ENCODE data around the gene PPP2R2D.
"Not testable (repeated sequence)": the region's sequence is repeated elsewhere in the genome, so short reads cannot be mapped to it uniquely, and the experiment has no call there.

PPP2R2D gene

DNA sequence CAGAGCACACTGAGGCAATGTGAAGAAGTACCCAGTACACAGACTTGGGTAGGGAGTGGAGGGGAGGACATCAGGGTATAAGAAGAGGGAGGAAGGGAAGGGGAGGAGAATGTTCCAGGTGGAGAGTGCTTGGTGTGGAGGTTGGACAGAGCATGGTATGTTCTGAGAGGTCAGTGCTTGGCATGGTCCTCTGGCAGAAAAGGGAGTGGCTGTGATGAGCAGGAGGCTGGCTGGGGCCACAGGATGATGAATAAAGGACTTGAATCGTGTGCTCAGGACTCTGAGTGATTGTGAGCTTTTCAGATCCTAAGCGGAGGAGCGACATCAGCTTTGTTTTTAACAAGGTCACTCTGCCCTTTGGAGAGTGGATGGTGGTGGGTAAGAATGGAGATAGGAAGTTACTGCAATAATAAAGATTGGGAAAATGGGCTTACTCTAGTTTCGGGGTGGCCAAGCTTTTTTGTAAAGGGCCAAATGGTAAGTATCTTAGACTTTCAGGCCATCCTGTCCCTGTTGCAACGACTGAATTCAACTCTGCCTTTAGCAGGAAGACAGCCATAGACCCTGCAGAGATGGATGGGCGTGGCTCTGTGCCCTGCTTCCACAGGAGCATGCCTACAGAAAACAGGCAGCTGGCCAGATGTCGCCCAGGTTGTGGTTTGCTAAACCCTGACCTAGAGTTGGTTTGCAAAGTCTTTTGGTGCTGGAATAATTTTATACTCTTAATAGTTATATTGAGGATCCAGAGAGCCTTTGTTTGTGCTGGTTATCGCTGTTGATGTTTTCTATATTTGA lies 8.4 kb downstream of the PPP2R2D start:
- FAIRE-seq: no peak

DNA sequence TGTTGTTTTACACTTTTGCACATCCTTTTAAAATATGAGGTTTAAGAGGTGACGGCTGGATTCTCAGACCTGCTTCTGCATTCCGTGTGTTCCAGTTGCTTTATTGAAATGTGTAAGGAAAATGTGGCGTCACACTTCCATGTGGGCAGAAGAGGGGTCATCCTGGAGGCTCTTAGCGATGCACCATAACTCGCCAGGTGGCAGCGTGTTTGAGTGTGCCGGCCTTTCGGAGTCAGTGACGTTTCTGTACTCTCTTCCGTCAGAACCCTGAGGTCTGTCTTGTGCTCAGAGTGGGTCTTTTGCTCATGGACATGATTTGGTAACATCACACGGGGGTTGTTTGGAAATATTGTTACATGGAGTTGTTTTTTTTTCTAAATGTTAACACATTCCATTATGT lies 9.1 kb downstream of the PPP2R2D start:
- FAIRE-seq: no peak

DNA sequence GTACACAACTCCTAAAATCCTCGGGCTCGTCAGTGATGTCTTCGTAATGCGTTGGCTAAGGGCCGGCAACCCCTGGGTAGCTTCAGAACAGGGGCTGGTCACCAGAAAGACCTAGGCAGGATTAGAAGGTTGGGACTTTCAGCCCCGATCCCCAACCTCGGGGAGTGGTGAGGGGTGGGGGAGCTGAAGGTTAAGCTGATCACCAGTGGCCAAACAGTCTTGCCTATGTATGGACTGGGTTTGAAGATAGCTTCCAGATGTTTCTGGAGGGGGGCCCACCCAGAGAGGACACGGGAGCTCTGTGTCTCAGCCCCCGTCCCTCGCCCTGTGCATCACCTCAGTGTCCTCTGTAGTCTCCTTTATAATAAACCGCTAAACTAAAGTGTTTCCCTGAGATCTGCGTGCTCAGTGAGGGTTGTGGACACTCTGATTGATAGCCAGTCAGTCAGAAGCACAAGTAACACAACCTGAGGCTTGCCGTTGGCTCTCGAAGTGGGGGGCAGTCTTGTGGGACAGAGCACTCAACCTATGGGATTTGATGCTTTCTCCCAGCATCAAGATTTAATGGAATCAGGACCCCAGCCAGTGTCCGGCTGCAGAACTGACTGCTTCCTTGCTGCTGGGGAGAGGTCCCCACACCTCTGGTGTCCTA lies 10.0 kb downstream of the PPP2R2D start:
- FAIRE-seq: no peak

DNA sequence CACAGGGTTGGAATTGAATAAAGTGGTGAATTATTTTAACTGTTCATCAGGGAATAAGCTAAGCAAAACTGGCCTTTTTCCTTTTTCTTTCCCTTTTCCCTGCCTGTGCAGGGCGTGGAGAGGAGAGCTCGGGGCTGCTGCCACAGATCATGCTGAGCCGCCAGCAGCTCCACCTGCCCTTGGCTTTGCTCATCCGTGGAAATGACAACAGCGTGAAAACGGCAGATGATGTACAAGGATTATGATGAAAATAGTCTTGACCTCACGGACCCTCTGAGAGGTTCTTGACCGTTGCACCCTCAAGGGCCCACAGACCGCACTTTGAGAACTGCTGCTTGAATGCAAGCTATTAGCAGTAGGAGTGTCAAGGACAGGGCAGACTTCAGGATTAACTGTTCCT lies 10.6 kb downstream of the PPP2R2D start:
- no peak for FAIRE-seq

DNA sequence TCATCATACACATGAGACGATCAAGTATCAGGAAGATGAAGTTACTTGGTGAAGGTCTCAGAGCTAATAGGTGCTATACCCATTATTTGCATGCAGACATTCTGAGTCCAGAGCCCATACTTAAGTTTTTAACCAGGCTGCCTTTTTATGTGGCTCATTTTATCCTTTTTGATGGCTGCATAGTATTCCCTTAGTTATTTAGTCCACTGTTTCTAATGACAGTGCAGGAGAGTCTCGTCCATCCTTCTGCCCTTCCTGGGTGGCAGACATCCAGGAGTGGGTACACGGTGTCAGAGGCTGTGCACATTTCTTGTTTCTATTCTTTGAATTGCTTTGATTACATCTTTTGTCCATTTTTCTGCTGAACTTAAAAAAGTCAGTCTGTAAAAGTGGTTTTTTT lies 11.8 kb downstream of the PPP2R2D start:
- FAIRE-seq: no peak

DNA sequence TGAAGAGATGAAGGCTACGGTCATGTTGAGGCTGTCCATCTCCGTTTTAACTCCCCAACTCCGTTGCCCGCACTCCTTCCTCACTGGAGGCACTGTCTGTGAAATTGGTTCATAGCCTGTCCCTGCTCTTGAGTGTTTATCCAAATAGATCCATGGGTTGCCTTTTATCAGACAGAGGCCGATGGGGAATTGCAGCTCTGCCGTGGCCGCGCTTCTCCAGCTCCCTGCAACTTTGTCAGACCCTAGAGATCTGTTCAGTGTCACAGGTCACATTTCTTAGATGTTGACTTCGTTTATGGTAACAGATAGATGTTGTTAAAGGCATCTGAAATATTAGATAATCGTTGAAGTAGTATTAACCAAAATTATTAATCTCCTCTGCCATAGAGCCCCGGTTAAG lies 14.7 kb downstream of the PPP2R2D start:
- no peak for FAIRE-seq

DNA sequence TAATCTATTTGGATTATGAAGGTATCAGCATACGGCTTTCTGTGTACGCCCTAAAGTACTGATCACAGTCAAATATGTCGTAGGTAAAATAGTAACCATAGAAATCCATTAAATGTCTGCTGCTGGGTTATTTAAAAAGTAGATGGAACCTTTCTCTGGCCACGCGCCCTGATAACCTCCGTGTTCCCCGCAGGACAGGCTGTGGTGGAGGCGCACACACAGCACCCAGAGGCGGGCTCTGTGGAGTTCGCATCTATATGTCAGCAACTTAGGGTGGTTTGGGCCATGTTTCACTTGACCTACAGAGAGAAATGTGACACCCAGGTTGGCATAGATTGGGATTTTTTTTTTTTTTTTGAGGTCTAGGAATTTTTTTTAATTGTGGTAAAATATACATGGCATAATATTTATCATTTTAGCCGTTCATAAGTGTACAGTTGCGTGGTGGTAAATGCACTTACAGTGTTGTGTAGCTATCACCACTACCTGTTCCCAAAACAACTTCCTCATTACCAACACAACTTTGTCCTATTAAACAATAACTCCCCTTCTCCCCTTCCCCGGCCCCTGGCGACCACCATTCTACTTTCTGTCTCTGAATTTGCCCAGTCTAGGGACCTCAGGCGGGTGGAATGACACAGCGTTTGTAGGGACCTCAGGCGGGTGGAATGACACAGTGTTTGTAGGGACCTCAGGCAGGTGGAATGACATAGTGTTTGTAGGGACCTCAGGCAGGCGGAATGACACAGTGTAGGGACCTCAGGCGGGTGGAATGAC lies 15.4 kb downstream of the PPP2R2D start:
- no peak for FAIRE-seq

DNA sequence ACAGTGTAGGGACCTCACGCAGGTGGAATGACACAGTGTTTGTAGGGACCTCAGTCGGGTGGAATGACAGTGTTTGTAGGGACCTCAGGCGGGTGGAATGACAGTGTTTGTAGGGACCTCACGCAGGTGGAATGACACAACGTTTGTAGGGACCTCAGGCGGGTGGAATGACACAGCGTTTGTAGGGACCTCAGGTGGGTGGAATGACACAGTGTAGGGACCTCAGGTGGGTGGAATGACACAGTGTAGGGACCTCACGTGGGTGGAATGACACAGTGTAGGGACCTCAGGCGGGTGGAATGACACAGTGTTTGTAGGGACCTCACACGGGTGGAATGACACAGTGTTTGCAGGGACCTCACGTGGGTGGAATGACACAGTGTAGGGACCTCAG lies 16.0 kb downstream of the PPP2R2D start:
- FAIRE-seq: not testable (repeated sequence)

DNA sequence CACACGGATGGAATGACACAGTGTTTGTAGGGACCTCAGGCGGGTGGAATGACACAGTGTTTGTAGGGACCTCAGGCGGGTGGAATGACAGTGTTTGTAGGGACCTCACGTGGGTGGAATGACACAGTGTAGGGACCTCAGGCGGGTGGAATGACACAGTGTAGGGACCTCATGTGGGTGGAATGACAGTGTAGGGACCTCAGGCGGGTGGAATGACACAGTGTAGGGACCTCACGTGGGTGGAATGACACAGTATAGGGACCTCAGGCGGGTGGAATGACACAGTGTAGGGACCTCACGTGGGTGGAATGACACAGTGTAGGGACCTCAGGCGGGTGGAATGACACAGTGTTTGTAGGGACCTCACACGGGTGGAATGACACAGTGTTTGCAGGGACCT lies 16.7 kb downstream of the PPP2R2D start:
- not testable (repeated sequence) for FAIRE-seq

DNA sequence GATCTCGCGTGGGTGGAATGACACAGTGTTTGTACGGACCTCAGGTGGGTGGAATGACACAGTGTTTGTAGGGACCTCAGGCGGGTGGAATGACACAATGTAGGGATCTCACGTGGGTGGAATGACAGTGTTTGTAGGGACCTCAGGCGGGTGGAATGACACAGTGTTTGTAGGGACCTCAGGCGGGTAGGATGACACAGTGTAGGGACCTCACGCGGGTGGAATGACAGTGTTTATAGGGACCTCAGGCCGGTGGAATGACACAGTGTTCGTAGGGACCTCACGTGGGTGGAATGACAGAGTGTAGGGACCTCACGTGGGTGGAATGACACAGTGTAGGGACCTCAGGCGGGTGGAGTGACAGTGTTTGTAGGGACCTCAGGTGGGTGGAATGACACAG lies 18.7 kb downstream of the PPP2R2D start:
- FAIRE-seq: not testable (repeated sequence)

DNA sequence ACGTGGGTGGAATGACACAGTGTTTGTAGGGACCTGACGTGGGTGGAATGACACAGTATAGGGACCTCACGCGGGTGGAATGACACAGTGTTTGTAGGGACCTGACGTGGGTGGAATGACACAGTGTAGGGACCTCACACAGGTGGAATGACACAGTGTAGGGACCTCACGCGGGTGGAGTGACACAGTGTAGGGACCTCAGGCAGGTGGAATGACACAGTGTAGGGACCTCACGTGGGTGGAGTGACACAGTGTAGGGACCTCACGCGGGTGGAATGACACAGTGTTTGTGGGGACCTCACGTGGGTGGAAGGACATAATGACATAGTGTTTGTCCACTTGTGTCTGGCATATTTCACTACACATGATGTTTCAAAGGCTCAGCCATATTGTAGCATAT lies 19.3 kb downstream of the PPP2R2D start:
- no peak for FAIRE-seq

DNA sequence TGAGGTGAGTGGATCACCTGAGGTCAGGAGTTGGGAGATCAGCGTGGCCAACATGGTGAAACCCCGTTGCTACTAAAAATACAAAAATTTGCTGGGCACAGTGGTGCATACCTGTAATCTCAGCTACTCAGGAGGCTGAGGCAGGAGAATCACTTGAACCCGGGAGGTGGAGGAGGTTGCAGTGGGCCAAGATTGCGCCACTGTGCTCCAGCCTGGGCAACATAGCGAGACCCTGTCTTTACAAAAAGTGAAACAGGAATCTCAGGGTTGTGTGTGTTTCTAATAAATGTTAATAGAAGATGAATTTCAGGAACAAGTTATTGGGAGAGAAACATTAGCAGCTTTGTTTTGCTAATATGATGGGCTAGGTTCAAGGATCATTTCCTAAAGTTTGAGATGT lies 19.9 kb downstream of the PPP2R2D start:
- no peak for FAIRE-seq

DNA sequence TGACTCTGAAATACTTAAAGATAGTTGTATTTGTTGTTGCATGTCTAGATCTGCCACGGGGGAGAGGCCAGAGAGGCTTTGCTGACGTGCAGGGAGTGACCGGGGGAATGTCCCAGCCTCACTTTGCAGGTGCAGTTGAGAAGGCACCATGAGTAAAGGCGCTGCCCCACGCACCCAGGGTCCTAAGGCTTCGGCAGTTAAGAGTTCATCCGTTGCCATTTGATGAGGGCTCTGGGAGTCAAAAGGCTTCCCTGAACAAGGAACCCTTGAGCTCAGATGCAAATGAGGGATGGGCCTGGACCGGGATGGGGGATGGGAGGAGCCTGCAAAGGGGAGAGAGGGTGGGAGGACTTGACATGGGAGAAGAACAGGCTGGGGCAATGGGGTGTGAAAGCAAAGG lies 20.4 kb downstream of the PPP2R2D start:
- no peak for FAIRE-seq

DNA sequence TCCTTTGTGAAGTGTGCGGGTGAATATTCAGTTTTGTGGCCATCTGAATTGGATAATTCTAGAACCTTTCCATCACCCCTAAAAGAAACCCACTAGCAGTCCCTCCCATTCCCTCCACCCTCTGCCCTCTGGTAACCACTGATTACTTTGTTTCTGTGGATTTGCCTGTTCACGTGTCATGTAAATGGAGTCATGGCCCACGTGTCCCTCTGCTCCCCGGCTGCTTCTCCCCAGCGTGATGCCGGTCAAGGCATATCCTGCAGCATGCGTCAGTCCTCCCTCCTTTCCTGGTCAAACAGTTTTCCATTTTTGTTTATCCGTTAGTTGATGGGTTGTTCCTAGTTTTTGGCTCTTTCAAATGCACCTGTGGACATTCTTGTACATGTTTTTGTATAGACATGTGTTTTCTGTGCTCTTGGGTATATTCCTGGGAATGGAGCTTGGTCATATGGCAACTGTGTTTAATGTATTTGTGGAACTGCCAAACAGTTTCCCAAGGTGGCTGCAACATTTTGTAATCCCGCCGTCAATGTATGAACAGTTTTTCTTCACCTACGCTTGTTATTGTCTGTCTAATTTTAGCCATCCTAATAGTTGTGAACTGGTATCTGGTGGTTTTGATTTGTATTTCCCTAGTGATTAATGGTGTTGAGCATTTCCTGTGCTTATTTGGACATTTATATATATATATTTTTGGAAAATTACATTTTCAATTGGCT lies 22.4 kb downstream of the PPP2R2D start:
- FAIRE-seq: no peak

DNA sequence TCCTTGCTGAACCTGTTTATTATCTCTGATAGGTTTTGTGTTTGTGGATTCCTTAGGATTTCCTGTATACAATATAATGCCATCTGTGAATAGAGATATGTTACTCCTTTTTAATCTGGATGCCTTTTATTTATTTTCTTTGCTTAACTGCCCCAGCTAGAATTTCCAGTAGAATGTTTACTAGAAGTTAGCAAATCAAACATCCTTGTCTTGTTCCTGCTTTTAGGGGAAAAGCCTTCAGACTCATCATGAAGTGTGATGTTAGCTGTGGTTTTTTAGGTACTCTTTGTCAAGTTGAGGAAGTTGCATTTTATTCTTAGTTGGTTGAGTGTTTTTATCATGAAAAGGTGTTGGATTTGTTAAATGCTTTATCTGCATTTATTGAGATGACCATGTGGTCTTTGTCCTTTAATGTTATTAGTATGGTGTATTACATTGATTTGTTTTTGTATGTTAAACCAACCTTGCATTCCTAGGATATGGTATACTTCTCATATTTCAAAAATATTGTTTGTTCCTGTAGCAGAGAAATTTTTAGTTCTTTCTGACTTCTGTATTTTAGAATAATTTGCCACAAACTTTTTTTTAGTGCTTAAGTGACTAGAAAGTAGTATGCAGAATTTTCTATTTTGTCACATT lies 24.3 kb downstream of the PPP2R2D start:
- FAIRE-seq: no peak

DNA sequence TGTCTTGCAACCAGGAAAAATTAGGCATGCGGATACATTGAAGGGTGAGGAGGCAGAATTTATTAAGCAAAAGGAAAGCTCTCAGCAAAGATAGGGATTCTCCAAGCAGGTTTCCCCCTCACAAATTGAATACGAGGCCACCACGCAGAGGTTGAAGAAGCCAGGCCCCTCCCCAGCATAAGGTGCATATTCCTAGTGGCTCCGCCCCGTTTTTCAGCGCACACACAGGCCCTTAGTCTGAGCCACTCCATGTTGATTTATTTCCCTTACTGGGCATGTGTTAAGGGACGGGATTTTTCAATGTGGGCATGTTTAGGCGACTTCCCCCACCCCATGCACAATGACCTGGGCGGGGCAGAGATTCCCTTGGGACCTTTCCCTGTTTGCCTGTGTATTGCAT lies 24.9 kb downstream of the PPP2R2D start:
- FAIRE-seq: no peak

DNA sequence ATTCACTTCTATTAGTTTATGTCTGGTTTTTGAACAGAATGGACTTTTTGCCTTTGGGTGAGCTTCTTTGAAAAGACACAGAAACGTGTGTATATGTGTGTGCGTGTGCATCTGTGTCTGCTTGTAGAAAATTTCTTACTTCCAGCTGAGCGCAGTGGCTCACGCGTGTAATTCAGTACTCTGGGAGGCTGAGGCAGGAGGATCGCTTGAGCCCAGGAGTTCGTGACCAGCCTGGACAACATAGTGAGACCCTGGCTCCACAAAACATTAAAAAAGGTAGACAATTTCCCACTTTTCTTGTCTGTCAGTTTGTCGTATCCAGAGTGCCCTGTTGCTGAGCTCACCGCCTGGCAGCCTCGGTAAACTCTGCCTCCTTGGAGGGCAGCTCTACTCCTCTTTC lies 25.4 kb downstream of the PPP2R2D start:
- FAIRE-seq: no peak

DNA sequence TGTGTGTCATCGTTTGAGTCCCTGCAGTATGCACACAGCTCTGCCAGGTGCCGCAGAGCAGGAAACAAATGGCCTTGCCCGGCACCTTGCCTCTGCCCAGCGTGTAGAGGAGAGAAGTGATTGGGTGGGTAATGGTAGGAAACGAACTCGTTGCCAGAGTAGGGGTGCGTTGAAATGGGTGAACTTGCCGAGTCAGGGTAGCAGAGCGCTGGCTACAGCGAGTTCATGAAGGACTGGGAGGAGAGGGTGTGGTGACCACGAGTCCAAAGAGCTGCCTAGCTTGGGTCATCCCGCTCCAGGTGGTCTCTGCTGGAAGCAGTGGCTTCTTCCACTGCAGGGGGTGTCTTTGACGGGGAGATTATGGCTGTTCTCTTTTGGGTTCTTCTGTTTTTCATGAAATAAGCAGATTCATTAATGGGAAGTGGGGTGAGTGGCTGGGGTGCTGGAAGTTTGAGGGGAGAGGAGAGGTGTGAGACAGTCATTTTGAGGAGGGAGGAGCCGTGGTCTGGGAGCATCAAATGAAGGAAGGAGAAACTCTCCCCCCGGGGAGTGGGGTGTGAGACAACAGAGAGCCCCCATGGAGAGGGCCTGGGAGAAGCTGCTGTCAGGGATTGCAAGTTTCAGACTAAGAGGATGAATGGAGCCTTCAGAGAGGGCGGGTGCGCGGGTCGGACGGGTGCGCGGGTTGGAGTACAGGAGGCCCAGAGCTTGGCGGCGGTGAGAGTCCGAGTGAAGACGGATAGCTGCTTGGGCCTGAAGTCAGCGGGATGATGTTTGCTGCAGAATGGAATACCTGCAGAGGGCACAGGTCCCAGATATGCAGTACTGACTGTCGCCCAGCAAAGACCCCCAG lies 26.2 kb downstream of the PPP2R2D start:
- no peak for FAIRE-seq

DNA sequence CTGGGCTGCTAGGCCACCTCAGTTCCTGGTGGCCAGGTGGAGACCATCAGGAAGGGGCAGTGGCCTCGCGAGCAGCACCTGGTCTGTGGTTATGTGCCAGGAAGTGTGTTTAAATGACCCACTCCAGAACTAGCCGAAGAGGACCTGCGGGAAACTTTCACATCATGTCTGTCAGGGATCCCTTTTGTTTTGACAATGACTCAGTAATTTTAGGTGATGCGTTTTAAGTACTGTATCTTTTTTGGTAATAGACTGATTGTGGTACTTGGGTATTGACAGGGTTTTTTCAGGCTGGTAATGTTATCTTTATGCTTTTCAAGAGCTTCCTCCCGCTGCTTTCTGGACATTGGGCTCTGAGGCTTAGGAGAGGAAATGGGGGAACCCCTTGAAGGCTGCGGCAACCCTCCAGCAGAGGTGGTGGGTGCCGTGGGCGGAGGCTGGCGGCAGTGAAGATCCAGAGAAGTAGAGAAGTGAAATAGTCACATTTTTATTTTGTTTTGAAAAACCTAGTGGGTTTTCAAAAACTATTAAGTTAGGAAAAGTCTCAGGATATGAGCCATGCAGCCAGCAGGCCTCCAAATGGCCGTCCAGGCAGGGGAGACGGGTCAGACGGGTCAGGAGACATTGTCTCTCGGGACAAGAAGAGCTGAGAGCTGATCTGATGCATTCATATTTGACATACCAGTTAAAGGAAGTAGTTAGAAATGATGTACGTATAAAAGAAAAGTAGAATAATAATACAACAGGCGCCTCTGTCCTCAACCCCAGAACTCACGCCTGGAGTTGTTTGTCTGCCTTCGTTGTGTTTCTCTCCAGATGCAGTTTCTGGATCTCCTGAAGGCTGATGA lies 27.7 kb downstream of the PPP2R2D start:
- no peak for FAIRE-seq

DNA sequence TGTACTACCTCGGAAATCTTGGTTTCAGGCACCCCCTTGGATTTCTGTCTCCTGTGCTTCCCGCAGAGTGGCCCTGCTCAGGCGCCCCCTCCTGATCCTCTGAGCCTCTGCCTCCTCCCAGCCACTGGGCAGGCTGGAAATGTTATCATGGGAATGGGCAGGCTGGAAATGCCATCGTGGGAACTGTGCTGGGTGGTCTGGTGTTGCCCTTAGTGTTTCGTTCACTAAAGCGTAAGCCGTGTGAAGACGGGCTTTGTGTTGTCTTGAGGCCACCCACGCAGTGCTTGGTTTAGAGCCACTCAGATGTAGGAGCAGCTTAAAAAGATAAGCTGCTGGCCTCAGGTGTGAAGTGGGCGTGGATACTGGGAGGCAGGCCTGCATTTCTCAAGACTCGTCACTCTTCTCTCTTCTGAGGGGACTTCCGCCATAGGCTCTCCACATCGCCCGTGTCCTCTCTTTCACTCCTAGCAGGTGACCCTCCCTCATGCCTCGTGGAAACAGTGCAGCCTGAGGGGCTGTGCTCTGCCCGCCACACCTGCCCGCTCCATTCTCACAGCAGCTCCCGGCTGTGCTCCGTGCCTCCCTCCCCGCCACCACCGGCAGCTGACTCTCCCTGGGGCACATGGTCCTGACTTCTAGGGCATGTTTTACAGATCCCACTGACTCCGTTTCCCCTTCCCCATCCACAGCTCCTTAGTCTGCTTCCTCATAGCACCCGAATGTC lies 28.5 kb downstream of the PPP2R2D start:
- no peak for FAIRE-seq

Data from endometrium (tissue), 2 donors.